ENCODE measurements around the gene LHFPL3.
A peak's percentile ranks its signal among the peaks of the same experiment; 100 is the strongest.

Gene LHFPL3

DNA sequence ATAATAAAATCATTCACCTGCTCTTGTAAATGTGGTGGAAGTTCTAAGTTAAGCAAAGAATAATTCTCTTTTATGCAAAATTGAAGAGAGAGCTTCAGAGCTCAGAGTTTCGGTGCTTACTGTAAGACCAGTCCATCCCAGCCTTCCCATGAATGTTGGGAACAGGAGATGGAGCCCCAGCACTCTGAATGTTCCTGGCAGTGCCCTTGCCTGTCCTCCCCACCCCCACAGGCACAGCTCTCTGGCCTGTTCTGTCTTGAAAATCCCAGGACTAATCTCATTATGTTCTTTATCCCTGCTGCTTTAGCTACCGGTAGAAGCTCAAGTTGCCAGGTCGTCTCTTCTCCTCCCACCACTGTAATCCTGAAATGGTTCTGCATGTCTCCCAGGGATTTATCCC, 29.1 kb upstream of the LHFPL3 start:
- H3K4me3 ChIP-seq (ENCODE audit: low read depth, low read length) = no peak overlapping the region
- no peak for DNase-seq (ENCODE audit: low read depth)
- TF ChIP-seq, protein P1, sequence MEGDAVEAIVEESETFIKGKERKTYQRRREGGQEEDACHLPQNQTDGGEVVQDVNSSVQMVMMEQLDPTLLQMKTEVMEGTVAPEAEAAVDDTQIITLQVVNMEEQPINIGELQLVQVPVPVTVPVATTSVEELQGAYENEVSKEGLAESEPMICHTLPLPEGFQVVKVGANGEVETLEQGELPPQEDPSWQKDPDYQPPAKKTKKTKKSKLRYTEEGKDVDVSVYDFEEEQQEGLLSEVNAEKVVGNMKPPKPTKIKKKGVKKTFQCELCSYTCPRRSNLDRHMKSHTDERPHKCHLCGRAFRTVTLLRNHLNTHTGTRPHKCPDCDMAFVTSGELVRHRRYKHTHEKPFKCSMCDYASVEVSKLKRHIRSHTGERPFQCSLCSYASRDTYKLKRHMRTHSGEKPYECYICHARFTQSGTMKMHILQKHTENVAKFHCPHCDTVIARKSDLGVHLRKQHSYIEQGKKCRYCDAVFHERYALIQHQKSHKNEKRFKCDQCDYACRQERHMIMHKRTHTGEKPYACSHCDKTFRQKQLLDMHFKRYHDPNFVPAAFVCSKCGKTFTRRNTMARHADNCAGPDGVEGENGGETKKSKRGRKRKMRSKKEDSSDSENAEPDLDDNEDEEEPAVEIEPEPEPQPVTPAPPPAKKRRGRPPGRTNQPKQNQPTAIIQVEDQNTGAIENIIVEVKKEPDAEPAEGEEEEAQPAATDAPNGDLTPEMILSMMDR (IDR thresholded peaks at IDR 0.05; ENCODE audit: control insufficient read depth, extremely low read depth, insufficient read depth) = no peak

DNA sequence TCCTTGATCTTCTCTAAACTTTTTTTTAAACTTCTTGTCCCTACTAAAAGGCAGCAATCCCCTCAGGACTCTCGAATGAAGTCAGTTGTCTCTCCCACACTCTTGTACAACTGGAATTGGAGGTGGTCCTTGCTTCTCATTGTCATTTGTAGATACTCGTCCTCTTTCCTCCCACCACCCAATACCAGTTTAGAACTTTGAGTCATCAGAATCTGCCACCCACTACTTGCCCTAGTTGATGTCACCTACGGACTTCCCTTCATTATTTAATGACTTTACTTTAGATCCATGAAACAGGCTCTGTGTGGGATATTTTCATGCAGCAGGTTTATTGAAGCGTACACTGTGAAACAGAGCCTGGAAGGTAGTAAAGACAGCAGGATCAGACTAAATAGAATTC, 28.6 kb upstream of the LHFPL3 start:
- TF ChIP-seq, protein P1 (IDR thresholded peaks at IDR 0.05; ENCODE audit: control insufficient read depth, extremely low read depth, insufficient read depth) = no peak
- DNase-seq (ENCODE audit: low read depth) = no peak
- no peak overlapping the region for H3K4me3 ChIP-seq (ENCODE audit: low read depth, low read length)

DNA sequence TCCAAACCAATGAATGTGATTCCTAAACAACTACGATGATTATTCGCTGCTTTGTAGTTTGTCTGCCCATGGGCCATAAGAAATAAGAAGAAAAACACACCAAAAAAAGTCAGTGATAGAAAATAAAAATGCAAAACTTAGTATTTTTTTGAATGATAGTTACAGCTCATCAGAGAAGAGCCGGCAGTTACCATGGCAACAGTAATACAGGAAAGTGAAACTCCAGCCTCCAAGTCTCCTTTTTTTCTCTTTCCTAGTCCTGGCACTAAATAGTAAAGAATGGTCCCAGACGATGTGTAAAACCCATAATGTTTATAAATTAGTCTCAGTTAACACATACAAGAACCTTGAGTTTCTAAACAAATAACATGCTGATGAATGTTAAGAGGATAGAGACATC, 21.6 kb upstream of the LHFPL3 start:
- H3K4me3 ChIP-seq (ENCODE audit: low read depth, low read length) = no peak overlapping the region
- TF ChIP-seq, protein P1 (IDR thresholded peaks at IDR 0.05; ENCODE audit: control insufficient read depth, extremely low read depth, insufficient read depth) = no peak
- no peak for DNase-seq (ENCODE audit: low read depth)

DNA sequence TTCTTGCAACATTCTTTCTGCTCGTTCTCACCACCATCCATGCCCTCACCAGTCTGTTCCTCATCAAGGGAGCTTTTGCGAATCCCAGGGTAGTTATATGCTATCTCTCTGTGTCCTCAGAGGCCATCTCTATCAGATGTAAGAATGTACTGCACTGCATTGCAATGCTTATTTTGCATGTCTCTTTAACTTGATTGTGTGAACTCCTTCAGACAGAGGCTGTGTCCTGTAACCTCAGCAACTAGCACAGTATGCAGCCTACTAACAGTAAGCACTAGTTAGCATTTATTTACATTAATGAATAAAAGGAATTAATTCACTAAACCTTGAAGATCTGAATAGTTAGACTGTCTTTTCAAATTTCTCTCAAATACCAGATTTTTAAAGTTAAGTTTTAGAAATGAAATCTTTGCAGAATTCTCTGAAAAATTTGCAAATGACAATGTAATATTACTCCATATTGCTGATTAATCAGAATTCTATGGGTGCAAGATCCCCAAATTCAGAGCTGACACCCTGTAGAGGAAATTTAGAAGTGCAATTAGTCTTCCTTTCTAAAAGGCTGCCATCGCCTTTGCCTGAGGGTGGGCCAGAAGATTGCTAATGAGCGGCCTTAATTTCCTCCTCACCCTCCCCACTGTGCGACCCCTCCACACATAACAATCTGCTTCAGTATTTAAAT, 10.3 kb upstream of the LHFPL3 start:
- TF ChIP-seq, protein P1 (IDR thresholded peaks at IDR 0.05; ENCODE audit: control insufficient read depth, extremely low read depth, insufficient read depth) = no peak
- no peak overlapping the region for H3K4me3 ChIP-seq (ENCODE audit: low read depth, low read length)
- DNase-seq (ENCODE audit: low read depth) = no peak

DNA sequence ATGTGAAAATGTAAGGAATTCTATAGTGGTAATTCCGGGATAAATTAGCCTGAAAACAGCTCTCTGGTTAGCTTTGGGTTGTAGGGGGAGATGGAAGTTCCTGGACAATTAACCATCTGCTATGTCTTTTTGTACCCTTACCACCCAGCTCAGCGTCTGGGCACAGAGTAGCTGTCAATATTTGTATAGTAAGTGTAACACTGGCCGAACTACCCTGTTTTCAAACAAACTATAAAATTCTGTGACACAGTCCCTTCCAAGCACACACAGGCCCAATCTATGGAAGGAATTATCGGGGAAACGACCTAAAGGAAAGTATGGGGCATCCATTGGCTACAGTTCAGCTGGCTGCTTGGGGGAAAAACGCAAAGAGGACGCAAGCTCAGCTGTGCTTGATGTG, 869 bp upstream of the LHFPL3 start:
- TF ChIP-seq, protein P1 (IDR thresholded peaks at IDR 0.05; ENCODE audit: control insufficient read depth, extremely low read depth, insufficient read depth) = no peak
- peak; percentile 10 for DNase-seq (ENCODE audit: low read depth)
- no peak overlapping the region for H3K4me3 ChIP-seq (ENCODE audit: low read depth, low read length)

DNA sequence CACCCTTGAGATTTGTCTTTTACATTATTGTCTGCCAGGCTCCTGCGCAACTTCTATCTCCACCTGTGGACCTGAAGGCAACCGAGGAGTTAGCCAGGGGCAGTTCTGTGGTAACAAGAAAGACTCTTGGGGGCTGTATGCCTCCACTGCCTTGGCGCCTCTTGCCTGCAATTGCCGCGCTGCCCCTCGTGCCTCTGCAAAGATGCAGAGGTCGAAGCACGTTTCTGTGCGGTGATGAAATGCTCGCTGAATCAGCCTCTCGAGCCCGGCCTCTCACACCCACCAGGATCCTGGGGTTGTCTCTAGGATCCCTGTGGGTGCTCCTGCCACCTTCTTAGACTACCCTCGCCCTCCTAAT, 486 bp upstream of the LHFPL3 start:
- no peak for DNase-seq (ENCODE audit: low read depth)
- H3K4me3 ChIP-seq (ENCODE audit: low read depth, low read length) = no peak overlapping the region
- TF ChIP-seq, protein P1 (IDR thresholded peaks at IDR 0.05; ENCODE audit: control insufficient read depth, extremely low read depth, insufficient read depth) = no peak
